ELR (cell line): ENCODE data around the gene PIGM.
"Not testable (repeated sequence)": the region's sequence is repeated elsewhere in the genome, so short reads cannot be mapped to it uniquely, and the experiment has no call there.

ENCODE experiments used
- DNase-seq: peaks from one replicate; pipeline ENCODE4 v3.0.0-alpha.2; 2015; ENCODE audit warnings: low read depth

Gene PIGM

DNA sequence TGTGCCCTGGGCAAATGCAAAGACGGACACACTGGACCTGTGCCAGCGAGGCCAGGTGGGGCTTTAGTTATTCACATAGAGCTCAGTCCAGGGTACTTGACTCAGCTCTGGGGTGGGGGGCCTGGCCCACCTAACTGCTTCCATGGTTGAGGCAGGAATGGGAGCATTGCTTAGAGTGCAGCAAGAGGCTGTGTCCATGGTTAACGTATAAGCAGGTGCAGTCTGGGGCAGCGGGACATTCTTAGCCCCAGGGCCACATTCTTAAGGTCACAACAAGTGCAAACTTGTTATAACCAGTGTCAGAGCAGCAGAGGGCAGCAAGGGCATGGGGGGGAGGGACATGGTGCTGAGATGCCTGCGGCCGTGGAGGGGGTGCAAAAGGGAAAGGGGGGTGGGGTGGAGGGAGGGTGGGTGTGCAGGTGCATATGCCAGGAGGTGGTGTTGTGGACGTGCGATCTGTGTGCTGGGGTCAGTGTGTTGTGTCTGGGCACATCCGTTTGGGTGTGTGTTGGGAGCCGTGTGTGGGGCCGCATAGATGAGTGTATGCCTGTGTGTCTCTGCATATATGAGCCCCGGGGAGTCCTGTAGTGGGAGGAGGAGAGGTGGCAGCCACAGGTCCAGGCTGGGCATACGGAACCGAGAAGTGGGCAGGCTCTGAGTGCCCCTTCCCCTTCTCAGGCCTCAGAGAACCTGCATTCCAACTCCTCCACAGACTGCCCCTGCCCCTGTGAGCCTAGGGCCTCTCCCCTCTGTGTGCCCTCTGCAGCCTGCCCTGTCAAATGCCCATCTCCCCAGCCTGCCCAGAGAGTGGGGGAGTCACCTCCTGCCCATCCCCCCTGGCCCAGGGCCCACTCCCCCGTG, 29.8 kb upstream of the PIGM start:
- DNase-seq = no peak

DNA sequence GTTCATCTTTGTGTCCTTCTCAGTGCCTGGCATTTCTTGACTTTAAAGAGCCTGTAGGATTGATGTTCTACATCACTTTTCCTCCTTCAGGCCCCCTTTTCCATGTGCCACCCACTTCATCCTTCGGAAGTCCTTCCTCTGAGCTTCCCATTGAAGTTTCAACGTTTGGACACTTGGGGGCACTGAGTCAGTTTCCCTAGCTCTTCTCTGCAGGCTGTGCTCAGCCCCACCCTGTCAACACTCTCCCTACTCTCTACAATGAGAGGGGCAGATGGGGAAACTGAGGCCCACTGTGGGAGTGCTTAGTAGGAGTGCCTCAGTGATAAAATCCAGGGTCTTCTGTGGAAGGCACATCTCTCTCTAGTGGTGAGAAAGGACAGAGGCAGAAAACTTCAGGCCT, 26.3 kb upstream of the PIGM start:
- DNase-seq = peak; percentile 36

- no peak for DNase-seq
These were observed 24.9 kb upstream of the PIGM start for GRCh38 chr1:160056648-160057169.

- DNase-seq = no peak
These were observed 22.0 kb upstream of the PIGM start for GRCh38 chr1:160053548-160054365.

DNA sequence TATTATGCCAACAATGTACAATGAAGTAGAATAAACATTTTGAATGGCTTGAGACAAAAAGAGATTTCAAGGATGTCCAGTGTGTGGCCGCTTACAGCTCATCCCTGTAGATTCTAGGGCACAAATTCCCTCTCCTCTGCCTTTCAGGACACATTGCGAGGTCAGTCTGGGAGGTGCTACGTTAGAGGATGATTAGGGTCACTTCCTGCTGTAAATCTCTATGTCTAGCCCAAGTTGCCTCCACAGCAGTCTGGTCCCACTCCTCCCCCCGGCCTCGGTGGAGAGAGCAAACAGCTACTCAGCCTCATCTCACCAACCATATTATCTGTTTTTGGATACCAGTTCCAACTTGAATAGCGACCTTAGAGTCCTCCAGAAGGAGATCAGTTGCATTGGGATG, 21.1 kb upstream of the PIGM start:
- no peak for DNase-seq

GRCh38 chr1:160050619-160051018, 18.8 kb upstream of the PIGM start:
- DNase-seq = no peak

- not testable (repeated sequence) for DNase-seq
These were observed 18.4 kb upstream of the PIGM start for GRCh38 chr1:160050182-160050581.

DNA sequence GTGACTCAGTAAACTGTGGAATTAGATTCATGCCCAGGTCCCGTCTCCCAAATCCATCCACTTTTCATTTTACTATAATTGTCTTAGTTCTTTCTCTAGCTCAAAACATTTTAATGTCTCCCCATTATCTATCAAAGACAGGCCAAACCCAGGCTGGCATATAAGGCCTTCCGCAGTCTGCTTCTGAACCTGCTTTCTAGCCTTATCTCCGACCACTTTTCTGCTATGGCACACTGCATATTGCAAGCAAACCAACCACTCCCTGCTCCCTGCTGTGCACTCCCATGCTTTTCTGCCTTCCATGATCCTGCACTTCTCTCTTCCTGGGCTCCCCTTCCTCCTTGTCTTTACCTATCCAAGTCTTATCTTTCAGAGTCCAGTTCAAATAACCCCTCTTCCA, 17.3 kb upstream of the PIGM start:
- DNase-seq = no peak

DNA sequence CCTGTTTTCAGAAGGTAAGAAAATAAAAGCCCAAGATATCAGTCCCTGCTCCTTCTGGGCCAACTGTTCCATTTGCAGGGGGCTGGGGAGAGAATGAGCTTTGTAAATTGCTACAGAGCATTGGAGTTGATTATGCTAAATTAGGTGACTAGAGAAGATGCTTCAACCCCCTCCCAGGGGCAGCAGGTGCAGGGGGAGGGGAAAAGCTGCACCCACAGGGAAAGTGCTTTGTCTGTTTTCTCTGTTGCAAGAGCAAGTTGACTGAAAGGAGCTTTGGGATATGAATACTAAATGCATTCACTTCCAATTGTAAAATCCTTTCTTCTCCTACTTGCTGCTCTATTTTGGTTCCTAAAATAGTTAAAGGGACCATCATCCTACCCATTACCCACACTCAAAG, 16.5 kb upstream of the PIGM start:
- no peak for DNase-seq

DNA sequence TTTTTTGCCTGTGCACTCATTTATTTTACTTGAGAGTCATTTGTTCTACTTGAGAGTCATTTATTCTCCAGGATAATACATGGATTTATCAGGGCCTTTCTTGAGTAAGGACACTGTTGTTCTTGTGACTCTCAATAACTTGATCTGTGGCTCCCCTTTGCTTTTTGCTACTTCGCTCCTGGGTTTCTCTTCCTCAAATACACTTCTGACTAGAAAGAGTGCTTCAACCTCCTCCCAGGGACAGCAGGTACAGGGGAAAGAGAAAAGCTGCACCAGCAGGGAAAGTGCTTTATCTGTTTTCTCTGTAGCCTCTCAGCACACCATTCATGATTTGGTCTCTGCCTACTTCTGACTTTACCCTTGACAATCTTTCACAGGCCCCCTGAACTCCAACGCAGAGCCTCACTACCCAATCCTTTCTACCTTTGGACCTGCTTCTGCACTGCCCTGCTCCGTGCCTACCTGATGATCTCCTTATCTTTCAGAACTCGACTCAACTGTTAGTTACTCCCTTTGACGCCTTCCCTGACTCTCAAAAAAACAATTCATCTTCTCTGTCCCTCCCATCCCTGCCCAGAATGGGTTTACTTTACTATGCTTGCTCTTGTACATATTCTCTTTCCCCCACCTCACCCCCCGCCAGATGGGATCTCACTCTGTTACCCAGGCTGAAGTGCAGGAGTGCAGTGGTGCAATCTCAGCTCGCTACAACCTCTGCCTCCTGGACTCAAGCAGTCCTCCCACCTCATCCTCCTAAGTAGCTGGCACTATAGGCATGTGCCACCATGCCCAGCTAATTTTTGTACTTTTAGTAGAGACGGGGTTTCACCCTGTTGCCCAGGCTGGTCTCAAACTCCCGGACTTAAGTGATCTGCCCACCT, 15.6 kb upstream of the PIGM start:
- no peak for DNase-seq

DNA sequence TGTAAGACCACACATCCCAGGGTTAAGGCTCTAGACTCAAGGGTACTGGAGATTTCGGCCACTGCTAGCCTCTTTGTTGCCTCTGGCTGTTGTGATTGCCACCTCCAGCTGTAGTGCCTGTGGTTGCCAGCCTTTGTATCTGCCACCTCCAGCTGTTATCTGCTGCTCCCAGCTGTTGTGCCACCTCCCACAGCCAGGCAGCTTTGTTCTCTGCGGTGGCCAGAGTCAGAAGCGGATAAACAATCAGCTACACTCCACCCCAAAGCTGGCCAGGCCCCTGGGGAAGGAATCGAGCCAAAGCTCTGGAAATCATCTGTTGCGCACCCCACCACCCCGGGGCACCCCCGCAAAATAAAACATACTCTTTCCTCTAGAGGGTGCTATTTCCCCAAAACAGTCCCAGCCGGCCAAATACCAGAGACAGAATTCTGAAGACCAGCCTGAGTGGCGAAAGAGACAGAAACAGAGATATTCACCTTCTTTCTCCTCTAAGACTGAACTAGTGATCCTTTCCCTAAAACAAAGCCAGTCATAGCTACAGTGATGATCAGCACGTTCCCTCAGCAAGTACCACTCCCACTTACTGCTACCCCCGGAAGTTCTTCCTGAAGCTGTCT, 14.8 kb upstream of the PIGM start:
- peak; percentile 53 for DNase-seq

GRCh38 chr1:160045653-160046052, 13.9 kb upstream of the PIGM start:
- no peak for DNase-seq

- DNase-seq = no peak
These were observed 11.8 kb upstream of the PIGM start for GRCh38 chr1:160043543-160043942.

- no peak for DNase-seq
These were observed 8.7 kb upstream of the PIGM start for GRCh38 chr1:160040476-160040875.

- DNase-seq = peak; percentile 32
These were observed 503 bp upstream of the PIGM start for GRCh38 chr1:160032165-160032820.

- peak; percentile 10 for DNase-seq
These were observed 979 bp downstream of the PIGM start for GRCh38 chr1:160030657-160031364.

- no peak for DNase-seq
These were observed 3.4 kb downstream of the PIGM start for GRCh38 chr1:160028426-160028825.

GRCh38 chr1:160025314-160025713, 6.5 kb downstream of the PIGM start:
- no peak for DNase-seq

- no peak for DNase-seq
These were observed 7.4 kb downstream of the PIGM start for GRCh38 chr1:160024195-160024905.
